Fibroblast of lung (primary cell): ENCODE measurements around the gene GXYLT1. TPM values are rescaled to one million over a fixed set of nuclear protein-coding genes. Genes with fewer than 3 reads are reported as not detected.
A peak's percentile ranks its signal among the peaks of the same experiment; 100 is the strongest.

Source experiments
- DNase-seq, 2 donors: peaks; one replicate each; pipeline versions ENCODE4 v3.0.0 to v3.0.0-alpha.2; 2010; ENCODE audit warnings: low read depth in 2 of 2
- H2AFZ ChIP-seq: 2 replicates; pipeline ENCODE4 v1.5.1; 2012; ENCODE audit warnings: low read length, control low read depth, inconsistent platforms
- H3K27ac ChIP-seq: 2 replicates; pipeline ENCODE4 v1.5.1; 2011; ENCODE audit warnings: low read length, control low read depth; ENCODE audit not compliant: insufficient read depth
- H3K27me3 ChIP-seq: 2 replicates; pipeline ENCODE4 v1.5.1; 2011; ENCODE audit warnings: mild to moderate bottlenecking, low read length; ENCODE audit not compliant: control insufficient read depth, insufficient read depth
- H3K36me3 ChIP-seq: 2 replicates; pipeline ENCODE4 v1.5.1; 2011; ENCODE audit warnings: low read length; ENCODE audit not compliant: control insufficient read depth, insufficient read depth
- H3K4me1 ChIP-seq: 2 replicates; pipeline ENCODE4 v1.5.1; 2011; ENCODE audit warnings: low read length; ENCODE audit not compliant: control insufficient read depth, insufficient read depth; ENCODE audit errors: extremely low read depth
- H3K4me2 ChIP-seq: 2 replicates; pipeline ENCODE4 v1.5.1; 2011; ENCODE audit warnings: low read length, control low read depth; ENCODE audit not compliant: insufficient read depth; ENCODE audit errors: extremely low read depth
- H3K4me3 ChIP-seq, 4 experiments: fragments of 200-600 bp in 1 of 4; sonication (generic) in 1 of 4; replicated peaks in 1 of 4; 2 replicates each; pipeline ENCODE4 v1.5.1; 2011 to 2016; ENCODE audit warnings: low read length in 4 of 4, low read depth in 3 of 4, mild to moderate bottlenecking in 3 of 4, control low read depth in 2 of 4, inconsistent platforms in 1 of 4, mixed read lengths in 1 of 4; ENCODE audit not compliant: insufficient read depth in 1 of 4; ENCODE audit errors: control extremely low read depth in 1 of 4
- H3K79me2 ChIP-seq: 2 replicates; pipeline ENCODE4 v1.5.1; 2012; ENCODE audit warnings: mild to moderate bottlenecking, low read length, inconsistent platforms; ENCODE audit not compliant: control insufficient read depth, insufficient read depth
- H3K9ac ChIP-seq: 2 replicates; pipeline ENCODE4 v1.5.1; 2011; ENCODE audit warnings: mild to moderate bottlenecking, low read length, control low read depth; ENCODE audit not compliant: insufficient read depth
- H3K9me3 ChIP-seq: 2 replicates; pipeline ENCODE4 v1.5.1; 2012; ENCODE audit warnings: low read depth, low read length; ENCODE audit not compliant: control insufficient read depth, insufficient read depth
- H4K20me1 ChIP-seq: 2 replicates; pipeline ENCODE4 v1.5.1; 2011; ENCODE audit warnings: low read length; ENCODE audit not compliant: control insufficient read depth, insufficient read depth; ENCODE audit errors: extremely low read depth
- EZH2 ChIP-seq: IDR thresholded peaks from 2 replicates; pipeline ENCODE4 v1.5.1; 2012; ENCODE audit warnings: low read length, control low read depth, mild to moderate bottlenecking; ENCODE audit errors: missing control alignments
- polyA plus RNA-seq, 2 donors: library from polyadenylated mRNA; depleted of rRNA in 1 of 2; stranded (reverse) in 1 of 2; unstranded in 1 of 2; fragments of >200 nt; gene quantifications; 2 replicates each; pipeline ENCODE4 v1.2.1, GENCODE V29; 2011 to 2012; ENCODE audit warnings: missing spikeins in 1 of 2
- total RNA-seq: library from RNA; depleted of rRNA; stranded (reverse); fragments of >200 nt; gene quantifications from 2 replicates; pipeline ENCODE4 v1.2.1, GENCODE V29; 2014
- TF ChIP-seq, protein P1 (sequence below), 2 donors: IDR thresholded peaks in 1 of 2; conservative IDR thresholded peaks in 1 of 2; 1 replicate in 1 of 2; 2 replicates in 1 of 2; pipeline ENCODE4 v1.5.1; 2011 to 2012; ENCODE audit warnings: low read length in 2 of 2, control low read depth in 1 of 2, inconsistent platforms in 1 of 2, low read depth in 1 of 2, mild to moderate bottlenecking in 1 of 2

Gene GXYLT1
- total and polyA plus RNA-seq, 2 donors (not counting 1 experiment from before 2014, with no cell fraction given), result 10.7 to 14.8 TPM

DNA sequence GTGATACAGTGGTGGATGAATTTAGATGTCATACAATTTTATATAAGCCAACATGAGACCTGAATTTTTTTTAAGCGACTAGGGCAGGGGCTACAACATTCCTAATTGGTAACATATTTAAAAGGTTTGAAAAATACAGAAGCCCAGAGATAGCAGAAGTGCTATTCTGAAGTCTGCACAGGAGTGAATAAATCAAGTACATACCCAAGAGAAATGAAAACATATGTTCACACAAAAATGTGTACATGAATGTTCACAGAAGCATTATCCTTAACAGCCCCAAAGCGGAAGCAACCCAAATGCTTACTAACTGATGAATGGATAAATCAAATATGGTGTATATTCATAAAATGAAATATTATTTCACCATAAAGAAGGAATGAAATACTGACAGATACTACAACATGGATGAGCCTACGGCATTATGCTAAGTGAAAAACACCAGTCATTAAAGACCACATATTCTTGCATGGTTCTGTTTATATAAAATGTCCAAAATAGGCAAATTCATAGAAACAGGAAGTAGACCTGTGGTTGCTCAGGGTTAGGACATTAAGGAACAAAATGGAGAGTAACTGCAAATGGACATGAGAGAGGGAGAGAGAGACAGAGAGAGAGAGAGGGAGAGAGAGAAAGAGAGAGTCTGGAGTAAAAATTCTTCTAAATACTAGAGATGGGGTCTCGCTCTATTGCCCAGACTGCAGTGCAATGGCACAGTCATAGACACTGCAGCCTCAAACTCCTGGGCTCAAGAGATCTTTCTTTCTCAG lies 28.0 kb upstream of the GXYLT1 start:
- no peak for DNase-seq
- Histone ChIP-seq H3K4me3 (no peak overlapping the region), H3K4me1 (no peaks in the 10 kb centered on the region), H3K9ac (no peak overlapping the region), H3K27ac (no peak overlapping the region), H2AFZ (no peak overlapping the region), H4K20me1 (no peaks in the 10 kb centered on the region), H3K27me3 (no peaks in the 10 kb centered on the region), H3K9me3 (no peaks in the 10 kb centered on the region), H3K79me2 (no peaks in the 10 kb centered on the region), H3K36me3 (no peaks in the 10 kb centered on the region), H3K4me2 (no peak overlapping the region)
- TF ChIP-seq EZH2, result no peak
- TF ChIP-seq, protein P1, sequence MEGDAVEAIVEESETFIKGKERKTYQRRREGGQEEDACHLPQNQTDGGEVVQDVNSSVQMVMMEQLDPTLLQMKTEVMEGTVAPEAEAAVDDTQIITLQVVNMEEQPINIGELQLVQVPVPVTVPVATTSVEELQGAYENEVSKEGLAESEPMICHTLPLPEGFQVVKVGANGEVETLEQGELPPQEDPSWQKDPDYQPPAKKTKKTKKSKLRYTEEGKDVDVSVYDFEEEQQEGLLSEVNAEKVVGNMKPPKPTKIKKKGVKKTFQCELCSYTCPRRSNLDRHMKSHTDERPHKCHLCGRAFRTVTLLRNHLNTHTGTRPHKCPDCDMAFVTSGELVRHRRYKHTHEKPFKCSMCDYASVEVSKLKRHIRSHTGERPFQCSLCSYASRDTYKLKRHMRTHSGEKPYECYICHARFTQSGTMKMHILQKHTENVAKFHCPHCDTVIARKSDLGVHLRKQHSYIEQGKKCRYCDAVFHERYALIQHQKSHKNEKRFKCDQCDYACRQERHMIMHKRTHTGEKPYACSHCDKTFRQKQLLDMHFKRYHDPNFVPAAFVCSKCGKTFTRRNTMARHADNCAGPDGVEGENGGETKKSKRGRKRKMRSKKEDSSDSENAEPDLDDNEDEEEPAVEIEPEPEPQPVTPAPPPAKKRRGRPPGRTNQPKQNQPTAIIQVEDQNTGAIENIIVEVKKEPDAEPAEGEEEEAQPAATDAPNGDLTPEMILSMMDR (conservative IDR thresholded peaks at IDR 0.05 in 1 of 2, IDR thresholded peaks at IDR 0.05 in 1 of 2; ENCODE audit: low read depth in 1 of 2, low read length in 2 of 2), result no peak

DNA sequence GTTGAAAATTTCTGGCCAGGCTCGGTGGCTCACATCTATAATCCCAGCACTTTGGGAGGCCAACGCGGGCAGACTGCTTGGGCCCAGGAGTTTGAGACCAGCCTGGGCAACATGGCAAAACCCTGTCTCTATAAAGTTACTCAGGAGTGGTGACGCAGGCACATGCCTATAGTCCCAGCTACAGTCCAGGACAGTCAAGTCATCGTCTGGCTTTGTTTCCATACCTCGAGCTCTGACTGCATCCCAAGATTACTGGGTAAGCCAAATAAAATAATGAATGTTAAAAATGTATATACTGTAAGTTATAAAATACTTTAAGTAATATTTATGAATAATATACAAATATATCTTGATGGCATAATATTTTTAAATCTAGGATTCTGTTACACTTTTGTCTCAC lies 23.0 kb upstream of the GXYLT1 start:
- Histone ChIP-seq H3K9me3 (no peaks in the 10 kb centered on the region), H3K4me1 (no peaks in the 10 kb centered on the region), H3K36me3 (no peaks in the 10 kb centered on the region), H3K27ac (no peak overlapping the region), H3K9ac (no peak overlapping the region), H4K20me1 (no peaks in the 10 kb centered on the region), H3K79me2 (no peaks in the 10 kb centered on the region), H2AFZ (no peak overlapping the region), H3K4me2 (no peak overlapping the region), H3K27me3 (no peaks in the 10 kb centered on the region), H3K4me3 (no peak overlapping the region)
- no peak for TF ChIP-seq EZH2
- TF ChIP-seq, protein P1 (conservative IDR thresholded peaks at IDR 0.05 in 1 of 2, IDR thresholded peaks at IDR 0.05 in 1 of 2; ENCODE audit: low read depth in 1 of 2, low read length in 2 of 2), result no peak
- DNase-seq, result no peak

DNA sequence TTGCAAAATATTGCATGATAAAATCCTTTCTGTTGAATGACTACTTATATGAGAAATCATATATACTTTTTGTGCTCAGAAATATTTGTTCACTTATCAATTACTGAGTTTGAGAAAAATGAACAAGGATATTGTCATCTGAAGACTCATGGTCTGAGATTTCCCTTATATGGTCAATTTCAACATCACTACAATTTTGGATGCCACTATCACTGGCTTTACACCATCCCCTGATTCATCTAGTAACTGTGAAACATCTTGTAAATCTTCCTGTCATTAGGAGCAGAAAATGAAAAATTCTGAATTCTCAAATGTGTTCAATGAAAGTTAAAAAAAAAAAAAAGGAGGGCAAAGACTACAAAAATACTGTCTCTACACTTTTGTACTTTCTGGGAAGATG lies 21.8 kb upstream of the GXYLT1 start:
- Histone ChIP-seq H3K27ac (no peak overlapping the region), H3K36me3 (no peaks in the 10 kb centered on the region), H3K4me1 (peaks cover 3% of the 10 kb centered on the region), H2AFZ (no peak overlapping the region), H3K4me2 (no peak overlapping the region), H3K4me3 (no peak overlapping the region), H3K9ac (no peak overlapping the region), H3K27me3 (no peaks in the 10 kb centered on the region), H3K79me2 (no peaks in the 10 kb centered on the region), H4K20me1 (no peaks in the 10 kb centered on the region), H3K9me3 (no peaks in the 10 kb centered on the region)
- TF ChIP-seq EZH2, result no peak
- TF ChIP-seq, protein P1 (conservative IDR thresholded peaks at IDR 0.05 in 1 of 2, IDR thresholded peaks at IDR 0.05 in 1 of 2; ENCODE audit: low read depth in 1 of 2, low read length in 2 of 2), result no peak
- peak in 1 of 2 donors; percentile 45 for DNase-seq
